Left lobe of liver (tissue), 2 donors: Measurements from ENCODE around the gene SLC17A7. TPM values are rescaled to one million over a fixed set of nuclear protein-coding genes. Genes with fewer than 3 reads are reported as not detected.
"Not testable (repeated sequence)": the region's sequence is repeated elsewhere in the genome, so short reads cannot be mapped to it uniquely, and the experiment has no call there.

Experiments used
- ATAC-seq: fragments of 200-7000 bp; cut with Tn5 transposase; one replicate; pipeline ENCODE4 v1.9.1; 2020; ENCODE audit warnings: mild to moderate bottlenecking, moderate library complexity
- DNase-seq: peaks from one replicate; pipeline ENCODE4 v3.0.0-alpha.2; 2020; ENCODE audit warnings: low spot score
- total RNA-seq: library from RNA; stranded (reverse); gene quantifications from one replicate; pipeline ENCODE4 v1.2.1, GENCODE V29; 2021
- donor health status: DM: no; HTN: no; CAD: no; lungs with moderate emphysema.
- donor health status: DM: no; HTN: yes; CAD: no.

The SLC17A7 gene
- 0.15 TPM for total RNA-seq

GRCh38 chr19:49441210-49441959 lies at the start of gene SLC17A7:
Gene SLC17A7, minus strand, starts transcription at chr19:49441527. Its CDS starts 148 bp downstream, at chr19:49441379.
- DNase-seq: no peak
- ATAC-seq: no peak

GRCh38 chr19:49490287-49491029 lies 49.1 kb upstream of the SLC17A7 start:
- DNase-seq: no peak
- ATAC-seq: no peak

DNA sequence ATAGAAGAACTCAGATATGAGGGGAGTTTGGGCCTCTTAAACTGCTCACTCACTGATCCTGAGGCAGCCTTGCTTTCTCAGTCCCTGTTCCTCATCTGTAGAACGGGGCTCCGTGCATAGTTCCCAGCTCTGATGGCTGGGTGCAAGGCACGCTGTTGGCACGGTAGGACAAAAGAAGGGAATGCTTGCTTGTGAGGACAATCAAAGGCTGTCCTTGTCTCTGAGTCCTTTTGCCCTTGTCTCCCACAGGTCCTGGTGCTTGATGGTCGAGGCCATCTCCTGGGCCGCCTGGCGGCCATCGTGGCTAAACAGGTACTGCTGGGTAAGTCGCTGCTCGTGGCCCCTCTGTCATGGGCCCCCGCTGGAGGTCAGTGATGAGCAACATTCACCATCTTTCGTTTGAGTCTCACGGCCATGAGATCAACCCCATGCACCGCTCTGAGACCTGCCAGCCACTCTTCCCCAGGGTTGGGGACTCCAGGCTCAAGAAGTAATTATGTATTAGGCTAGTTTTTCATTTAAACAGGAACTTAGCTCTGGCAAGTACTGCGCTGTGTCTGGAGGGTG lies 48.4 kb upstream of the SLC17A7 start:
- no peak for ATAC-seq
- DNase-seq: no peak

GRCh38 chr19:49488863-49489537 lies 47.7 kb upstream of the SLC17A7 start:
- no peak for DNase-seq

GRCh38 chr19:49488046-49488862 lies 46.9 kb upstream of the SLC17A7 start:
- no peak for DNase-seq
- ATAC-seq: no peak

More at GRCh38 chr19:49488863-49489537, 47.7 kb upstream of the SLC17A7 start:
- no peak for ATAC-seq

DNA sequence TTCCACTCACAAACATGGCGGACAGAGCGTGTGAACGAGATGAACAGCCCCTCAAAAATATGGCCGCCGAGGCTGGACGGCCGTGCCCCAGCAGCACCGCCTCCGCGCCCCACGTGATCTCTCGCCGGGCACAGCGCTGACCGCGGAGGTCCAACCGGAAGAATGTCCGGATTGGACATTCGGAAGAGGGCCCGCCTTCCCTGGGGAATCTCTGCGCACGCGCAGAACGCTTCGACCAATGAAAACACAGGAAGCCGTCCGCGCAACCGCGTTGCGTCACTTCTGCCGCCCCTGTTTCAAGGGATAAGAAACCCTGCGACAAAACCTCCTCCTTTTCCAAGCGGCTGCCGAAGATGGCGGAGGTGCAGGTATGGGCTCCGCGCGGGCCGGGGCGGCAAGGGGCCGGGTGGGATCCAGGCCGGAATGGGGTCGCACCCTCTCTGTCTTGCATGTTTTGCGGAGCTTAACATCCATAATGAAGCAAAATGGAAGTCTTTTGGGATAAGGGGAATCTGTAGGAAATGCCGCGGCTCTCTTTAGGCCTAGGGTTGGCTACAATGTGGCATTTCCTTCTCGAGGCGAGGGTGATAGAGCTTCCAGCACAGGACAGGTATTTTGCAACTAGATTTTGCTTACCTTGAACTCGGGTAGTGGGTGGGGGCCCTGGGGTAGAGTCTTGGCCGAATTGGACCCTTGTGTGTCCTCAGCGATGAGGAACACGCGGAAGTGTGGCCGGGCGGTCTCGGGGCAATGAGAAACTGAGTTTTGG lies 46.1 kb upstream of the SLC17A7 start, which contains the start of gene RPL13A:
Gene RPL13A, plus strand, starts transcription at position 332 of the 769 bp plus-strand sequence. Its CDS starts 22 bp downstream, at position 354.
- ATAC-seq: peak; percentile 94
- DNase-seq: peak; percentile 100

DNA sequence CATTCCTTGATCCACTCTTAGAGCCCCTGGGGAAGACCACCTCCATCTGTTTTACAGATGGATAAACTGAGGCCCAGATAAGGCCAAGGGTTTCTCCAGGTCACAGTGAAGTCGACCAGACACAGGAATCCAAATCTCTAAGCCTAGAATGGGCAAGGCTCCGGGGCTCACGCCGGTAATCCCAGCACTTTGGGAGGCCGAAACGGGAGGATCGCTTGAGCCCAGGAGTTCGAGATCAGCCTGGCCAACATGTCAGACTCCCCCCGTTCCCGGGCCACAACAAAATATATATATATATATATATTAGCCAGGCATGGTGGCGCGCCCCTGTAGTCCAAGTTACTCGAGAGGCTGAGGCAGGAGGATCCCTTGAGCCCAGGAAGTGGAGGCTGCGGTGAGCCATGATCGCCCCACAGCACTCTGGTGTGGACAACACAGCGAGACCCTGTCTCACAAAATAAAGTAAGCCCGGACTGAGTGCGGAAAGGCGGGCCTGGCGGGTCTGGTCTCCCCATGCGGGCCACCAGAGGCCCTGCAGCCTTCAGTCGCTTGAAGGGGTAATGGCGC lies 45.5 kb upstream of the SLC17A7 start:
- DNase-seq: no peak
- ATAC-seq: no peak

DNA sequence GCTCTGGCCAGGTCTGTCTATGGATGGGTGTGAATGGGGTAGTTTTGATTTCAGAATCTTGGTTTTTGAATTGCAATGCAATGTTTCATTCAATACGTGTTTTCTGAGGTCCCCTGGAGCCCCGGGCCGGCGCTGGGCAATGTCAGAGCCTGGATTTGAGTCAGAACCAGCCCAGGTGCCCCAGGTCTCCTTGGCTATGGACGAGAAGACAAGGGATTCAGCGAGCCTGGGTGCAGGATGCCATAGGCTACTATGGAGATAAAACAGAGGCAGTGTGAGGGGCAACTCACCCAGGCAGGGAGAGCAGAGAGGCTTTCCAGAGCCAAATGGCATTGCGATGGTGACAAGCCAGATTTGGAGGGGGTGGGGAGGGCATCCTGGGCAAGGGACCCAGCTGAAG lies 44.9 kb upstream of the SLC17A7 start:
- DNase-seq: no peak
- no peak for ATAC-seq

DNA sequence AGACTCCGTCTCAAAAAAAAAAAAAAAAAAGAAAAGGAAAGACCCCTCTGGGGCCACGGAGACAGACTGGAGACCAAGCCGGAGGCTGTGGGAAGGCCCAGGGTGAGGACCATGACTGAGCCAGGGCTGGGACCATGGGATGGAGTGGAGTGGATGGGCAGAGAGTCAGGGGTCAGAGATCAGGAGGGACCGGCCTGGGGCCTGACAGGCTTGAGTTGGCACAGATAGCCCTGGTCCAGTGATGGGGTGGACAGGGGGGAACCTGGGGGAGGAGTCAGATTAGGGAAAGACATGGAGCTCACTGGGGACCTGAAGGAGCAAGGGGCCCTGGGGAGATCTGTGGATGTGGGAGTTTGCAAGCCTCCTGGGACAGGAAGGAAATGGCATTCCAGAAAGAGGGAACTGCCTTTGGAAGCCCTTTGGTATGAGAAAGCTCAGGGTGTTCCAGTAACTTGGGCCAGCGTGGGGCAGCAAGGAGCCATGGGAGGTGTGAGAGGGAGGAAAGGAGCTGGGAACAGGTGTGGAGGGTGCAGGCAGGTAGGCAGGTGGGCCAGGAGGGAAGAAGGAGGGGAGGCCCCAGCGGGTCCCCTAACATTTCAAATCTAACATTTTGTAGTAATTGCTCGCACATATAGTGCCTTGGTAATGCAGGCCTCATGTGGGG lies 39.8 kb upstream of the SLC17A7 start:
- DNase-seq (no peak), ATAC-seq (no peak)

DNA sequence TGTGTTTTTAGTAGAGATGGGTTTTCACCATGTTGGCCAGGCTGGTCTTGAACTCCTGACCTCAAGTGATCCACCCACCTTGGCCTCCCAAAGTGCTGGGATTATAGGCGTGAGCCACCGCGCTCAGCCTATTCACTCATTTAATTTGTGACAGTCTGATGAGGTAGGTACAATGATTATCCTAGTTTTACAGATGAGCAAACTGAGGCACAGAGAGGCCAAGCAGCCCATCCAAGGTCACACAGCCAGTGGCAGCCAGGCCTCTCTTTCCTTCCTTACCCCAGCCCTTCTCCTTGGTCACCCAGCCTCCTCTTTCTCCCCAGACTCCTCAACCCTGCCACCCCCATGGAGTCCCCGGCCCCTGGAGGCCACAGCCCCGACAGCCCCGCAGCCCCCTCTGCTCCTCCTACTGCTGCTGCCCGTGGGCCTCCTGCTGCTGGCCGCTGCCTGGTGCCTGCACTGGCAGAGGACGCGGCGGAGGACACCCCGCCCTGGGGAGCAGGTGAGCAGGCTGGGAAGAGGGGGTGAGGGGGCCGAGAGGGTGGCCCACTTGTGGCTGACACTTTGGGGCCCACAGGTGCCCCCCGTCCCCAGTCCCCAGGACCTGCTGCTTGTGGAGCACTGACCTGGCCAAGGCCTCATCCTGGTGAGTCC lies 38.8 kb upstream of the SLC17A7 start:
- ATAC-seq: no peak
- no peak for DNase-seq

- no peak for DNase-seq
- no peak for ATAC-seq
Measured at GRCh38 chr19:49475995-49476880, 34.9 kb upstream of the SLC17A7 start.

GRCh38 chr19:49475191-49475917 lies 34.0 kb upstream of the SLC17A7 start:
- no peak for DNase-seq
- ATAC-seq: no peak

- no peak for DNase-seq
Measured at GRCh38 chr19:49474542-49474924, 33.2 kb upstream of the SLC17A7 start.

DNA sequence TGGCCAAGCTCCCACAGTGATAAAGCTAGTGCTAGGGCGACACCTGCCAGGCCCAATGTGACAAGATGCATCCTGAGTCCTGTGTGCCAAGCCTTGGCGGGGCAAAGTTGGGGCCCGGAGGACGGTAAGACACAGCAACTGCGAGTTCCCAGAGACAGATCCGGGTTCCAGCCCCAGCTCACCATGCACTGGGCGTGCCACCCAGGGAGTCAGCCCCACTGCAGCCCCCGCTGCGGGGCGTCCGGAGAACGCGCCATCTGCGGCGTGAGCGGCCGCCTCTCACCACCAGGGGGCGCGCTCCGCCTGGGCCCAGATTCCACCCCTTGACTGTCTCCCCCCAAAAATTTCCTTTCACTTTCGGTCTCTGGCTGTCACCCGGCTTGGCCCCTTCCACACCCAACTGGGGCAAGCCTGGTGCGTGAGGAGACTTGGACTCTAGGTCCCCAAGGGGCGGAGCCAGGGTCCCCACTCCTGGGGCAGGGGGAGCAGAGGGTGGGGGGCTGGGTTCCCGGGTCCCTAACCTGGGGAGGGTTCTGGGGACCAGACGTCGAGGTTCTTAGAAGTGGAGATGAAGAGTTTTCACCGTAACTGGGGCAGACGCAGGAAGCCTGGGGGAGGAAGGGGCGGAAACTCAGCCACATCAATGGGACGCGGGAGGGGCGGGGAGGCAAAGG lies 32.7 kb upstream of the SLC17A7 start, which contains the start of gene FLT3LG:
Gene FLT3LG, plus strand, starts transcription at position 348 of the 674 bp plus-strand sequence. CDS start 425 bp downstream, outside the sequence.
- ATAC-seq: peak; percentile 92
- DNase-seq: peak; percentile 75

More at GRCh38 chr19:49474542-49474924, 33.2 kb upstream of the SLC17A7 start:
- ATAC-seq: no peak

DNA sequence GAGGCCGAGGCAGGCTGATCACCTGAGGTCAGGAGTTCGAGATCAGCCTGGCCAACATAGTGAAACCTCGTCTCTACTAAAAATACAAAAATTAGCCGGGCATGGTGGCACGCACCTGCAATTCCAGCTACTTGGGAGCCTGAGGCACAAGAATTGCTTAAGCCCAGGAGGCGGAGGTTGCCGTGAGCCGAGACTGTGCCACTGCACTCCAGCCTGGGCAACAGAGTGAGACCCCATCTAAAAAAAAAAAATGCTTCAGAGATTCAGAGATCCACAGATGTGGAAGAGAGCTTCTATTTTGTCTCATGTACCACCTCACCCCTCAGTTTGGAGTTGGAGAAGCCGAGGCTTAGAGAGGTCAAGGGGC lies 32.2 kb upstream of the SLC17A7 start:
- not testable (repeated sequence) for ATAC-seq, DNase-seq

DNA sequence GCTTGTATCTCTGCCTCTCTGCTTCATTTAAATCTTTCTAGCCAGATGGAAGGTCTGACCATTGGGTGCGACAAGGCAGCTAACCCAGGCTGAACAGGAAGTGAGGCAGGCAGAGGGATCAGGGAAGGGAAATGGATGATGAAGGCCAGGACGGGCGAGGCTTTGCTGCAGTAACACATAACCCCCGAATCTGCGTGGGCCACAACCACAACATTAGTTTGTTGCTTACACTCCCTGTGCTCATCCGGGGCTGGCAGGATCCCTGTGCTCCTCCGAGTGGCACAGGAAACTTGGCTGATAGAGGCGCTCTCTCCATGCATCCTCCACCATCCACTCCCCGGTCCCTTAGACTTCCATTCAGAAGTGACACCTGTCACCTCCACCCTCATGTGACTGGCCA lies 31.6 kb upstream of the SLC17A7 start:
- no peak for DNase-seq
- ATAC-seq: no peak
